ENCODE data around the gene PPBP.

GRCh38 chr4:73989928-73990327 is 1.9 kb upstream of the PPBP start:
- TF ChIP-seq CTCF (IDR thresholded peaks at IDR 0.05) = no peak
- no peak for TF ChIP-seq POLR2AphosphoS5 (IDR thresholded peaks at IDR 0.05; ENCODE audit: insufficient read depth in 1 of 2, low read depth in 1 of 2)
